Progenitor cell of endocrine pancreas (in vitro differentiated cells): ENCODE data around the gene PTPN2. TPM values are rescaled to one million over a fixed set of nuclear protein-coding genes. Genes with fewer than 3 reads are reported as not detected.
A peak's percentile ranks its signal among the peaks of the same experiment; 100 is the strongest.

Experiments
- DNase-seq: peaks from one replicate; pipeline ENCODE4 v3.0.0; 2021; ENCODE audit warnings: low spot score; ENCODE audit not compliant: unreplicated experiment
- H3K27ac Mint-ChIP-seq: 2 replicates; pipeline ENCODE4 v1.8.0; 2021; ENCODE audit warnings: mild to moderate bottlenecking, moderate library complexity, mixed read lengths
- H3K27me3 Mint-ChIP-seq: 2 replicates; pipeline ENCODE4 v1.8.0; 2021; ENCODE audit warnings: mixed read lengths
- H3K36me3 Mint-ChIP-seq: 2 replicates; pipeline ENCODE4 v1.8.0; 2022; ENCODE audit warnings: mixed read lengths; ENCODE audit not compliant: insufficient read depth
- H3K4me1 Mint-ChIP-seq: 2 replicates; pipeline ENCODE4 v1.8.0; 2021; ENCODE audit warnings: low read depth, mixed read lengths
- H3K4me3 Mint-ChIP-seq: 2 replicates; pipeline ENCODE4 v1.8.0; 2021; ENCODE audit warnings: low read depth, mild to moderate bottlenecking, moderate library complexity, mixed read lengths
- H3K9me3 Mint-ChIP-seq: 2 replicates; pipeline ENCODE4 v1.8.0; 2021; ENCODE audit warnings: low read depth, mixed read lengths
- total RNA-seq: library from RNA; stranded (reverse); gene quantifications from 2 replicates; pipeline ENCODE4 v1.2.1, GENCODE V29; 2021
- TF ChIP-seq, protein P1 (sequence below): fragments of 200-600 bp; sonication (generic); IDR thresholded peaks from one replicate; pipeline ENCODE4 v1.5.0; 2021; ENCODE audit warnings: antibody characterized with exemption, mild to moderate bottlenecking; ENCODE audit not compliant: unreplicated experiment

The PTPN2 gene
- total RNA-seq, 1 donor from 2014 or later = 45.1 TPM

DNA sequence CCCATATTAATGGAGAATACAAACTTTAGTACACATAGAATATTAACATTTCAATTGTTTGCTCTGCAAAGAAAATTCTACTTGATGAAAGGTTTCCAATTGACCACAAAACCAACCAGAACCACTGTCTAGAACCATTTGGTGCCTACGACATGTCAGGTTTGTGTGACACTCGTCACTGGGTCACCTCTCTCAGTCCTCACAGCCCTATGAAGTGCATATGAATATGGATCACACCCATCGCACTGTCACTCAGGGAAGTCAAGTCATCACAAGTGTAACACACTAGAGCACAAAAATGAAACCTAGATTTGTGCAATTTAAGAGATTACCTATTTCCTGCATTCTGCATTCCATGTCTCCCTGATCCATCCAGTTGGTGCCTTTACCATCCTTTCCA, 43.7 kb downstream of the PTPN2 start:
- Mint-ChIP-seq H3K27me3 (no peaks in the 10 kb centered on the region), H3K4me1 (peaks cover 9% of the 10 kb centered on the region), H3K9me3 (no peaks in the 10 kb centered on the region), H3K27ac (no peak overlapping the region), H3K36me3 (peaks cover 3% of the 10 kb centered on the region), H3K4me3 (no peak overlapping the region)
- no peak for DNase-seq
- TF ChIP-seq, protein P1, sequence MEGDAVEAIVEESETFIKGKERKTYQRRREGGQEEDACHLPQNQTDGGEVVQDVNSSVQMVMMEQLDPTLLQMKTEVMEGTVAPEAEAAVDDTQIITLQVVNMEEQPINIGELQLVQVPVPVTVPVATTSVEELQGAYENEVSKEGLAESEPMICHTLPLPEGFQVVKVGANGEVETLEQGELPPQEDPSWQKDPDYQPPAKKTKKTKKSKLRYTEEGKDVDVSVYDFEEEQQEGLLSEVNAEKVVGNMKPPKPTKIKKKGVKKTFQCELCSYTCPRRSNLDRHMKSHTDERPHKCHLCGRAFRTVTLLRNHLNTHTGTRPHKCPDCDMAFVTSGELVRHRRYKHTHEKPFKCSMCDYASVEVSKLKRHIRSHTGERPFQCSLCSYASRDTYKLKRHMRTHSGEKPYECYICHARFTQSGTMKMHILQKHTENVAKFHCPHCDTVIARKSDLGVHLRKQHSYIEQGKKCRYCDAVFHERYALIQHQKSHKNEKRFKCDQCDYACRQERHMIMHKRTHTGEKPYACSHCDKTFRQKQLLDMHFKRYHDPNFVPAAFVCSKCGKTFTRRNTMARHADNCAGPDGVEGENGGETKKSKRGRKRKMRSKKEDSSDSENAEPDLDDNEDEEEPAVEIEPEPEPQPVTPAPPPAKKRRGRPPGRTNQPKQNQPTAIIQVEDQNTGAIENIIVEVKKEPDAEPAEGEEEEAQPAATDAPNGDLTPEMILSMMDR = no peak

DNA sequence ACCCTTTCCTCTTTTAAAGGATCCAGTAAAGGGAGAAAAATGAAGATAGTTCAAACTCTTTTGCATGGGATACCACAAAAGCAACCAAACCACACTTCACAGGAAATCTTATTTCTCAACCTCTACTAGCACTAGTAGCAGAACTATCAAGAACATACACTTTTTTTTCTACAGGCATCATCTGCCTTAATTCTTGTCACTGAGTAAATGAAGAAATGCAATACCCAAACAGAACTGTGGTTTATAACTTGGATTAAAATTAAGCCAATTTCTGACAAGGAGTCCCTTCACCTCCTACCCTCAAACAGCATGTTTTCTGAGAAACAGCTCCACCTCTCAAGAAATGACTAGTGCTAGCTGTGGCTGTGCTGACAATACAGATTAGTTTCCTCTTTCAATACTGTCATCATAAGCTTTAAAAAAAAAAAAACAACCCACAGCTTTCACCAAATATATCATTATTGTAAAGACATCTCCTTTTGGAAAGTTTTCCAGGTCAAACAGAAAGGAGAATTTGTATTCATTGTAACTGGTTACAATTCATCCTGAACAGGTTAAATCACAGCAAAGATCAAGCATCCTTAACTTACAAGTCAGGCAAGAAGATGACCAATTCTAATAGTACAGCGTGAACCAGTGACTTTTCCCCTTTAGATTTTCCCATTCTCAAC, 44.4 kb downstream of the PTPN2 start:
- DNase-seq = no peak
- H3K27me3 Mint-ChIP-seq = no peaks in the 10 kb centered on the region
- peaks cover 3% of the 10 kb centered on the region for H3K36me3 Mint-ChIP-seq
- H3K27ac Mint-ChIP-seq = peak overlapping the region; percentile 80
- peaks cover 9% of the 10 kb centered on the region for H3K4me1 Mint-ChIP-seq
- no peak overlapping the region for H3K4me3 Mint-ChIP-seq
- H3K9me3 Mint-ChIP-seq = no peaks in the 10 kb centered on the region
- TF ChIP-seq, protein P1 = no peak

DNA sequence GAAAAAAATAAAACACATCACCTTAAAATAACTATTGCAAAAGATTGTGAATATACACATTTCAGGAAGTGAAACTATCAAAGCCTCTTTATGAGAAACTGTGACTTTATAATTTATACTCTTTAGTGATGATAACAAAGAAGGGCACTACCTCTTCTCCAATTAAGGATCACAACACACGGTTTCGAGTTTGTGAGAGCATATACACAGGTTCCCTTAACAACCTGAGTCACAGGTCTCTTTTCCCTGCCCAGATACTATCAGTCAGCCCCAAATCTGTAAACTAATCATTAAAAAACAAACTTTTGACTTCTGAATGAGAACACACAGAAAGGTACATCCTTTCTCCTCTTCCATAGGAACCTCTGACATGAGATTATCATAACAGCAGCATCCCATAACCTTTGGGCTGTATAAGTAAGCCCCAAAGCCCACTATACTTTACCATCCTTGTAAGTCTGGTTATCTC, 44.9 kb downstream of the PTPN2 start:
- H3K4me1 Mint-ChIP-seq = peaks cover 9% of the 10 kb centered on the region
- peaks cover 5% of the 10 kb centered on the region for H3K36me3 Mint-ChIP-seq
- no peaks in the 10 kb centered on the region for H3K27me3 Mint-ChIP-seq
- H3K4me3 Mint-ChIP-seq = no peak overlapping the region
- no peak for DNase-seq
- TF ChIP-seq, protein P1 = no peak
- H3K27ac Mint-ChIP-seq = peak overlapping the region; percentile 80
- H3K9me3 Mint-ChIP-seq = no peaks in the 10 kb centered on the region

DNA sequence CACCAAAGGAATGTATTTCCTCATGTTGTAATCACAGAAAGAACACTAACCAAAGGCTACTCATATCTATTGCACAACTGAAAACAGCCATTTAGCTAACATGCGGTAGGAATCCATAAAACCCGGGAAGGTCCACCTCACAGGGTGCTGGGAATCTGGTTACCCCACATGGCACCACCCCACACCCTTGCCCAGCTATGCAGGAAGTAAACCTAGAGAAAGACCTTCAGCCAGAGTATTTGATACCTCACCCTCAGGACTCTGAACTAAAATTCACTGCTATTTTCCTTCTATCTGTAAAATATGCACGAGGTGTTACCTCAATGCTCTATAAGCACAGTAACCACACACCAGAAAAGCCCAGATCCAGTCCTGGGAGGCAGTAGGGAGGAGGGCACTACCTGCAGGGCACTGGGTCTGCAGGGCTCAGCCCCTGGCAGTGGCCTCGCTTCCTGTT, 45.8 kb downstream of the PTPN2 start:
- Mint-ChIP-seq H3K36me3 (peaks cover 12% of the 10 kb centered on the region), H3K4me1 (peaks cover 9% of the 10 kb centered on the region), H3K27ac (no peak overlapping the region), H3K27me3 (no peaks in the 10 kb centered on the region), H3K4me3 (no peak overlapping the region), H3K9me3 (no peaks in the 10 kb centered on the region)
- TF ChIP-seq, protein P1 = no peak
- DNase-seq = no peak

DNA sequence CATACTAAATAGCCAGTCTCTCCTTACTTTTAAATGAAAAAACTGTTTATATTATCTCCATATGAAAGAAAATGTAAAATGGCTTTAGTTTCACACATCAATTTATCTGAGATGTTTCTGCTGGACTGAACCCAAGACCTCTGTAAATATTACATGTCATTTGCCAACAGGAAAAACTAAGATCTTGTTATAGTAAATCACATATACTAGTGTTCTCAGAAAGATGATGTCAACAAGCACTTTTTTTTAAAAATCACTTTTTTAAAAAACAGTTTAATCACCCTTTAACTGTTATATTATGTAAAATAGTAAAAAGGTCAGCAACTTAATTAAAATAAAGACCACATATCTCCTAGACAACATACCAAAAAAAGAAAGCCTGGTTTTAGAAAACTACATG, 46.3 kb downstream of the PTPN2 start:
- H3K4me1 Mint-ChIP-seq = peaks cover 9% of the 10 kb centered on the region
- TF ChIP-seq, protein P1 = no peak
- H3K36me3 Mint-ChIP-seq = peaks cover 12% of the 10 kb centered on the region
- H3K27ac Mint-ChIP-seq = no peak overlapping the region
- no peaks in the 10 kb centered on the region for H3K9me3 Mint-ChIP-seq
- no peak for DNase-seq
- H3K4me3 Mint-ChIP-seq = no peak overlapping the region
- H3K27me3 Mint-ChIP-seq = no peaks in the 10 kb centered on the region
